SK-N-MC (cell line): ENCODE results near the gene NOB1.

ENCODE experiments used
- DNase-seq: peaks from one replicate; pipeline ENCODE4 v3.0.0-alpha.2; 2011; ENCODE audit warnings: low read depth, low spot score
- H3K27ac ChIP-seq: fragments of 200-600 bp; sonication (generic); 2 replicates; pipeline ENCODE4 v1.5.1; 2016; ENCODE audit warnings: mixed run types
- H3K36me3 ChIP-seq: fragments of 200-600 bp; sonication (generic); 2 replicates; pipeline ENCODE4 v1.6.1; 2017; ENCODE audit warnings: antibody characterized with exemption, low read length, mixed read lengths; ENCODE audit not compliant: insufficient read depth
- H3K4me3 ChIP-seq: fragments of 200-600 bp; sonication (generic); 2 replicates; pipeline ENCODE4 v1.5.1; 2016
- H3K9ac ChIP-seq: fragments of 200-600 bp; sonication (generic); 2 replicates; pipeline ENCODE4 v1.8.0; 2017; ENCODE audit warnings: mixed run types, mixed read lengths; ENCODE audit not compliant: insufficient read length
- H3K9me3 ChIP-seq: fragments of 200-600 bp; sonication (generic); 2 replicates; pipeline ENCODE4 v1.6.1; 2017; ENCODE audit warnings: low read depth, mild to moderate bottlenecking, antibody characterized with exemption, low read length, moderate library complexity, mixed read lengths
- EZH2 ChIP-seq: fragments of 200-600 bp; sonication (generic); IDR thresholded peaks from one replicate; pipeline ENCODE4 v1.6.1; 2017; ENCODE audit warnings: antibody characterized with exemption
- FOXP2 ChIP-seq: optimal IDR thresholded peaks from 2 replicates; pipeline ENCODE3; 2011; ENCODE audit warnings: mild to moderate bottlenecking, moderate library complexity; ENCODE audit not compliant: insufficient read depth; ENCODE audit errors: extremely low read length, control extremely low read depth
- POLR2AphosphoS5 ChIP-seq: IDR thresholded peaks from 2 replicates; pipeline ENCODE4 v1.6.1; 2012; ENCODE audit warnings: mild to moderate bottlenecking, low read depth, low read length, borderline replicate concordance

Gene NOB1

DNA sequence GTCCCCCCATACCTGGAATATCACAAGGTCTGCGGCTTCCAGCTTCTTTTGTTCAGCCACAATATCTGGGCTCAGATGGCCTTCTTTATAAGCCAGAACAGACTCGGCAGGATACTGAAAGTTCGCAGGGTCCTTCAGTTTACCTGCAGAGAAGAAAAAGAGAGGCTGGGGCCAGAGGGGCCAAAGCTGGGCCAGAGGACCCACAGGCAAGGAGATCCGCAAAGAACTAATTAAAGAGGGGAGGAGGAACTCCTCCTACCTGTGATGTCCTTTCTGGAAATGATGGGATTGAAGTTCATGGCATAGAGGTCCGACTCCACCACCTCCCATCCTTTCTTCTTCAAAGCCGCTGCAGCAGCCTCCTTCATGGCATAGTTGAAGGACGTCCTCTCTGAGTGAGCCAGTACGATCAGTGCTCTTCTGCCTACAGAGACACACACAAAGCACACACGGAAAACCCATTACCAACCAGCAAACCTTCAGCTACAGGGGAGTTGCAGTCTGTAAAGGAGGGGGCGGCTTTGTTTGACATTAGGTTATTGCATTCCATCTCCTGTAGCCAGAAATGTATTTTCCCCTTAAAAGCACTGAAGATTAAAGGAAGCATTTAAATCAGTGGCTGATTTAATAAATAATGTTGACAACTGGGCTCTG, 36.5 kb downstream of the NOB1 start:
- TF ChIP-seq POLR2AphosphoS5 (no peak), FOXP2 (no peak), EZH2 (no peak)
- DNase-seq = no peak
- Histone ChIP-seq H3K36me3 (no peaks in the 10 kb centered on the region), H3K4me3 (no peak overlapping the region), H3K9me3 (no peaks in the 10 kb centered on the region), H3K9ac (no peak overlapping the region), H3K27ac (no peak overlapping the region)

DNA sequence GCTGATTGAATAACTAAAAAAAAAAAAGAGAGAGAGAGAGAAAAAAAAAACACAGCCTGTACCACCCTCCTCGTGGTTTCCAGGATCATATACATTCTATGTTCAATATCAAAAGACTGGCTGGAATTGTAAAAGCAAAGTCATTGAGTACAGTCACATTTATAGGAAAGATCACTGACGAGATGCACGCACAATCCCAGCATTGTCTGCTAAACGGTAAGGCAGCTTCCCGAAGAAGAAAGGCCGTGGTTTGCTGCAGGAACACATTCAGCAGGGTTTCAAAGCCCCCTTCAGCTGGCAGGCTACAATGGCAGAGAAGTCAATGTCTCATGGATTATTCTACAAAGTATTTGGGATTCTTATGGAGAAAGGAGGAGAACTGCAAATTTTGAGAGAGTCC, 37.7 kb downstream of the NOB1 start:
- no peak for DNase-seq
- no peak for TF ChIP-seq FOXP2
- no peak for TF ChIP-seq POLR2AphosphoS5
- no peak for TF ChIP-seq EZH2
- H3K9me3 ChIP-seq = no peaks in the 10 kb centered on the region
- no peak overlapping the region for H3K9ac ChIP-seq
- no peak overlapping the region for H3K4me3 ChIP-seq
- H3K27ac ChIP-seq = no peak overlapping the region
- no peaks in the 10 kb centered on the region for H3K36me3 ChIP-seq

DNA sequence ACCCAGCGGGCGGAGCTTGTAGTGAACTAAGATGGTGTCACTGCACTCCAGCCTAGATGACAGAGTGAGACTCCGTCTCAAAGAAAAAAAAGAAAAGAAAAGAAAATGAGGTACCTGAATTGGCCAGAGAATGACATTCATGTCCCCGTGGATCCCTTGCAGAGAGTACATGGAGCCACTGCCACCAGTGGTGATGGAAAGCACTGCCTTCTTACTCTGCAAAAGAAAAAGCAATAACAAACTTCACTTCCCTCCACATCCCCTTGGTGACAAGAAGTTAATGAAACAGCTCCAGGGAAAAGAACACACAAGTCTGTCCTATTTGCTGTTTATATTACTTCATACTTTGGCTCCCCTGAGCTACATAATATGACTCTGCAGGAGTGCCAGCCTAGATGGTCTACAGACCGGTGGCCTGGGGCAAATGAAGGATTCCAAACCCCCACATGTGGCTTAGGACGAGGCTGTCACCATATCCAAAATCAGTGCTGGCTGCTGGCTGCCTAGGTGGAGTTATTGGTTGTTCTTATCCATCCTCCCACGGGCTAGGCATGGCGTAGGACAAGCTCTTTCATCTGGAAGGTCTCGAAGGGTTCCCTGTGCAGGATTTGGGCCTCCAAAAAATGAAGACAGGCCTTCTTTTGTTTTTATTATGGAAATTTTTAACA, 41.7 kb downstream of the NOB1 start:
- DNase-seq = no peak
- H3K27ac ChIP-seq = no peak overlapping the region
- no peak overlapping the region for H3K4me3 ChIP-seq
- H3K9ac ChIP-seq = no peak overlapping the region
- TF ChIP-seq EZH2 (no peak), FOXP2 (no peak), POLR2AphosphoS5 (no peak)
- H3K9me3 ChIP-seq = no peaks in the 10 kb centered on the region
- peaks cover 4% of the 10 kb centered on the region; the same call in 1 of the 2 replicates for H3K36me3 ChIP-seq

DNA sequence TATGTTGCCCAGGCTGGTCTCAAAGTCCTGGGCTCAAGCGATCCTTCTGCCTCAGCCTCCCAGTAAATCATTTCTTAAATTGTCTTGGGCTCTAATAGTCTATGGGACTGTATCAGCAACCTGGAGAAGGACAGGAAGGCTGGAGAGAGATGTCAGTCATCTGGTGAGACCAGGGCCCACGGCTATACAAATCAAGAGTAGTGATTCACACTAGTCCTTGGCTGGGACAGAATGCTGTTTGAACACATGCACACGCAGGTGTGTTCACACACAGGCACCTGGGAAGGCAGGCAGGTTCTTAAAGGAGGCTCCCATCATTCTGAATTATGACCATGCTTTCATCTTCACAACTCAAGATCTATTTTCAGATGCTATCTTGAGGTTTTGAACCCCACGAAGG, 42.4 kb downstream of the NOB1 start:
- Histone ChIP-seq H3K9ac (no peak overlapping the region), H3K9me3 (no peaks in the 10 kb centered on the region), H3K36me3 (peaks cover 4% of the 10 kb centered on the region; the same call in 1 of the 2 replicates), H3K4me3 (no peak overlapping the region), H3K27ac (no peak overlapping the region)
- TF ChIP-seq POLR2AphosphoS5 (no peak), EZH2 (no peak), FOXP2 (no peak)
- DNase-seq = no peak

DNA sequence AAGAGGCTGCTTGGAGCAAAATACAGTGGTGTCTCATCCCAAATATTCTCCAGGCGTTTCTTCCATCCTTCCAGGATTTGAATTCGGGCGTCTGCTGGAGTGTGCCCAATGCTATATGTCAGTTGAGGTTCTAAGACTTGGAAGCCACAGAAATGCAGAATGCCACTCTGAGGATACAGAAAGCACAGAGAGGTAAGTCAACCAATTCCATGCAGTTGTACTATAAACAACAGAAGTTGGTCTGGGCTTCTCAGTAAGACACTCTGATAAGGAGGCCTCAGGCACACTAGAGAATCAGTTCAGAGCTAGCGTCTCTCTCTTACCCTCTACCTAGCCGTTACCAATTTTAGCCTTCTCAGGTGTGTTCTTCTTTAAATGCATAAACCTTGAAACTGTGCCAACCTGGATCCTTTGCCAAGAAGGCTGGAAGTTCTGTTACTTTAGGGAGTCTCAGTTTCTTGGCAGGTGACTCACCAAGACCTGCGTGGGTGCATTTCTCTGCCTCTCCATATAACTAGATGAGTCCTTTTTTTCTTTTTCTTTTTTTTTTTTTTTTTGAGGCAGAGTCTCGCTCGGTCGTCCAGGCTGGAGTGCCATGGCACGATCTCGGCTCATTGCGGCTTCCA, 43.5 kb downstream of the NOB1 start:
- H3K9me3 ChIP-seq = no peaks in the 10 kb centered on the region
- TF ChIP-seq FOXP2 (no peak), POLR2AphosphoS5 (no peak), EZH2 (no peak)
- no peak overlapping the region for H3K4me3 ChIP-seq
- no peak overlapping the region for H3K9ac ChIP-seq
- H3K36me3 ChIP-seq = peaks cover 4% of the 10 kb centered on the region; the same call in 1 of the 2 replicates
- no peak overlapping the region for H3K27ac ChIP-seq
- DNase-seq = no peak

DNA sequence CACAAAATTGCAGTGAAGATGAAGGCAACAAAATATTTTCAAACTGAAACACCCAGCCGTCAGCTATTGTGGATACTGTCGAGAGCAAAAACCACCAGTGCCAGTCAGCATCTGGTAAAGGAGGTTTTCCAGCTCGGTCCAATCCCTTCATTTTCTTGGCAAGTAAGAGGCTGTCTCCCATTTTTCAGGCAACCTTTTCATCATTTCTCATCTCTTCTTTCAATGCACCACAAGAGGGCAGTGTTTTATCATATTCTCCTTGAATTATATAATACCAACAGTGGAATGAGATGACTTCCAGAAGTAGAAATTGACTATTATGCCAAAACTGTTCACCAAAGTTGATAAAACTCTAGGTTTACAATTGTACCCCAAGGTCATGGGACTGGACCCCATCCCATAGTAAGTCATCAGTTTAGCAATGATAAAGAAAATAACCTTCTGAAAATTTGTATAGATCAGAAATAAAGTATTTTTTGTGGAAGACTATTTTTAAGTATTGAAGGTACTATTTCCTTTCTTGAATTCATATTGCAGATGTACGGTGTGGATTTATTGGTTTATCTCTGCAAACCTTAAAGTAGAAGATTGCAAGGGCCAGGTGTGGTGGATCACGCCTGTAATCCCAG, 45.2 kb downstream of the NOB1 start:
- H3K9ac ChIP-seq = no peak overlapping the region
- peaks cover 4% of the 10 kb centered on the region; the same call in 1 of the 2 replicates for H3K36me3 ChIP-seq
- DNase-seq = peak; percentile 28
- no peaks in the 10 kb centered on the region for H3K9me3 ChIP-seq
- TF ChIP-seq EZH2 (no peak), POLR2AphosphoS5 (no peak), FOXP2 (no peak)
- no peak overlapping the region for H3K4me3 ChIP-seq
- H3K27ac ChIP-seq = no peak overlapping the region

DNA sequence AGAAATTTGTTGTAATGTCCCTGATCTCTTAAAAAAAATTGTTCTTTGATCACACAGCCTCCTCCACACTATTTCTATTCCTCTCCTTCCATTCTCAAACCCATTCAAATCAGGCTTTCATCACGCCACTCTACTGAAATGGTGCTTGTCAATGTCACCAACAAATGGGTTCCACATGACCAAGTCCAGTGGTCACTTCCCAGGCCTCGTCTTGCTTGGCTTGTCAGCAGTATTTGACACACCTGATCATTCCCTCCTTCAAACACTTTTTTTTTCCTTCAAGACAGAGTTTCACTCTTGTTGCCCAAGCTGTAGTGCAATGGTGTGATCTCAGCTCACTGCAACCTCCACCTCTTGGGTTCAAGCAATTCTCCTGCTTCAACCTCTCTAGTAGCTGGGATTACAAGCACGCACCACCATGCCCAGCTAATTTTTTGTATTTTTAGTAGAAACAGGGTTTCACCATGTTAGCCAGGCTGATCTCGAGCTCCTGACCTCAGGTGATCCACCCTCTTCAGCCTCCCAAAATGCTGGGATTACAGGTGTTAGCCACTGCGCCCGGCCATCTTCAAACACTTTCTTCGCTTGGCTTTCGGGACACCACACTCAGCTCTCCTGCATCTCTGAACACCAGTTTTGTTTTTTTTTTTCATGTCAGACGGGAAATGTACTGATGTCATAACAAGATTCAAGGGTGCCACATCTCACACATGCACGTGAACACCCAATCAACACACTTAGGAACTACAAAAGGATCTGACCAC, 46.6 kb downstream of the NOB1 start:
- no peak overlapping the region for H3K27ac ChIP-seq
- H3K36me3 ChIP-seq = peaks cover 4% of the 10 kb centered on the region; the same call in 1 of the 2 replicates
- H3K9ac ChIP-seq = no peak overlapping the region
- H3K4me3 ChIP-seq = no peak overlapping the region
- no peak for DNase-seq
- TF ChIP-seq EZH2 (no peak), FOXP2 (no peak), POLR2AphosphoS5 (no peak)
- H3K9me3 ChIP-seq = no peaks in the 10 kb centered on the region
